K562 (cell line): Measurements from ENCODE around the gene PPIA. TPM values are rescaled to one million over a fixed set of nuclear protein-coding genes. Genes with fewer than 3 reads are reported as not detected.

ENCODE experiments used
- ATAC-seq: fragments of 200-7000 bp; cut with Tn5 transposase; 3 replicates; pipeline ENCODE4 v1.9.1; 2020; ENCODE audit warnings: moderate library complexity
- BruUV-seq: library from RNA; stranded (reverse); fragments of 400-500 nt; replicated peaks from 2 replicates; lab custom pipeline; 2021; lab: Mats Ljungman, UMichigan
- CTCF ChIA-PET: fragments of 300-600 bp; formaldehyde crosslinking; extraction: SDS; loops from one replicate; lab custom pipeline; 2021; ENCODE audit warnings: low intra/inter-chr PET ratio; lab: Yijun Ruan, JAX
- POLR2A ChIA-PET: fragments of 300-600, 350-650 bp; sonication (Branson Sonifier 250); formaldehyde crosslinking; extraction: SDS; loops from one replicate; lab custom pipeline; 2021; ENCODE audit warnings: antibody characterized with exemption, inconsistent platforms; lab: Yijun Ruan, JAX
- DNase-seq, 4 experiments: peaks; one replicate each; pipeline versions ENCODE4 v3.0.0 to v3.0.0-alpha.2; 2011 to 2018; ENCODE audit warnings: low spot score in 3 of 4, mixed read lengths in 3 of 4; ENCODE audit errors: extremely low read depth in 1 of 4
- FAIRE-seq: peaks from 2 replicates; lab custom pipeline; 2011; peaks lifted over from hg19 to GRCh38; lab: Jason Lieb, UNC
- H2AFZ ChIP-seq: 2 replicates; pipeline ENCODE4 v1.6.0; 2011; ENCODE audit warnings: low read depth, low read length, control low read depth, inconsistent platforms
- H3K27ac ChIP-seq: fragments of 200-600 bp; 3 replicates; pipeline ENCODE4 v1.8.0; 2011; ENCODE audit warnings: low read depth, mild to moderate bottlenecking, control low read depth, inconsistent platforms, low read length, moderate library complexity, mixed read lengths; ENCODE audit errors: extremely low read depth
- H3K27me3 ChIP-seq, 2 experiments: fragments of 300-600 bp in 1 of 2; 2 replicates in 1 of 2; 3 replicates in 1 of 2; pipeline versions ENCODE4 v1.6.0 to v1.8.0; 2011; ENCODE audit warnings: inconsistent platforms in 2 of 2, low read length in 2 of 2, mild to moderate bottlenecking in 1 of 2, mixed read lengths in 1 of 2, moderate library complexity in 1 of 2; ENCODE audit not compliant: control insufficient read depth in 2 of 2, insufficient read depth in 2 of 2
- H3K36me3 ChIP-seq: fragments of 300-600 bp; 3 replicates; pipeline ENCODE4 v1.8.0; 2011; ENCODE audit warnings: mild to moderate bottlenecking, low read length, inconsistent platforms; ENCODE audit not compliant: control insufficient read depth, insufficient read depth
- H3K4me1 ChIP-seq, 2 experiments: fragments of 200-600 bp in 1 of 2; replicated peaks in 1 of 2; 2 replicates in 1 of 2; 3 replicates in 1 of 2; pipeline versions ENCODE4 v1.5.1 to v1.8.0; 2011; ENCODE audit warnings: inconsistent platforms in 2 of 2, low read length in 2 of 2, mild to moderate bottlenecking in 1 of 2, mixed read lengths in 1 of 2, moderate library complexity in 1 of 2; ENCODE audit not compliant: control insufficient read depth in 2 of 2, insufficient read depth in 2 of 2
- H3K4me2 ChIP-seq: 2 replicates; pipeline ENCODE4 v1.6.1; 2011; ENCODE audit warnings: low read length, control low read depth, inconsistent platforms, mixed read lengths; ENCODE audit not compliant: insufficient read depth
- H3K4me3 ChIP-seq: fragments of 200-600 bp; sonication (generic), shearing (Covaris generic); 2 replicates; pipeline ENCODE4 v1.5.1; 2016; ENCODE audit warnings: control low read depth, inconsistent platforms
- H3K79me2 ChIP-seq: fragments of 200-600 bp; 3 replicates; pipeline ENCODE4 v1.8.0; 2011; ENCODE audit warnings: low read length, inconsistent platforms; ENCODE audit not compliant: control insufficient read depth, insufficient read depth
- H3K9ac ChIP-seq, 2 experiments: 2 replicates each; pipeline versions ENCODE4 v1.6.0 to v1.6.1; 2011; ENCODE audit warnings: low read depth in 2 of 2, low read length in 2 of 2, control low read depth in 1 of 2, inconsistent platforms in 1 of 2, mild to moderate bottlenecking in 1 of 2, mixed read lengths in 1 of 2; ENCODE audit not compliant: insufficient read depth in 1 of 2
- H3K9me1 ChIP-seq: one replicate; pipeline ENCODE4 v1.6.0; 2011; ENCODE audit warnings: inconsistent platforms, mild to moderate bottlenecking, low read length, moderate library complexity; ENCODE audit not compliant: control insufficient read depth, insufficient read depth
- H3K9me3 ChIP-seq: replicated peaks from 2 replicates; pipeline ENCODE4 v1.5.1; 2011; ENCODE audit warnings: low read depth, low read length, inconsistent platforms; ENCODE audit not compliant: control insufficient read depth, insufficient read depth
- H4K20me1 ChIP-seq: replicated peaks from 2 replicates; pipeline ENCODE4 v1.6.1; 2011; ENCODE audit warnings: low read length, inconsistent platforms, mixed read lengths; ENCODE audit not compliant: control insufficient read depth, insufficient read depth
- HDAC3 ChIP-seq: fragments of 450-650 bp; IDR thresholded peaks from 2 replicates; pipeline ENCODE4 v1.6.1; 2018; ENCODE audit warnings: borderline replicate concordance, mild to moderate bottlenecking, moderate library complexity; ENCODE audit not compliant: partially characterized antibody
- IRF1 ChIP-seq: sonication (generic); formaldehyde crosslinking; IDR thresholded peaks from 2 replicates; pipeline ENCODE4 v1.8.0; 2022; ENCODE audit warnings: missing genetic modification reagents, mild to moderate bottlenecking, borderline replicate concordance
- SRSF9 ChIP-seq: fragments of 200-400 bp; formaldehyde crosslinking; IDR thresholded peaks from 2 replicates; pipeline ENCODE4 v1.6.1; 2017; ENCODE audit warnings: low read depth, low read length, borderline replicate concordance
- TFAM ChIP-seq: fragments of 250-450 bp; sonication (Bioruptor Pico); conservative IDR thresholded peaks from 2 replicates; pipeline ENCODE4 v1.5.0; 2021; ENCODE audit warnings: mild to moderate bottlenecking, moderate library complexity
- XRCC3 ChIP-seq: fragments of 450-650 bp; IDR thresholded peaks from 2 replicates; pipeline ENCODE4 v1.6.1; 2017; ENCODE audit warnings: mild to moderate bottlenecking, moderate library complexity
- WGBS: fragments of 100-300 bp; shearing (Covaris generic); methylation state at CpG from one replicate; pipeline ENCODE4 v1.1.6; 2016; ENCODE audit warnings: low coverage, mixed read lengths; ENCODE audit not compliant: insufficient coverage; ENCODE audit errors: missing lambda C conversion rate; 5-methylcytosine and 5-hydroxymethylcytosine counted together
- in situ Hi-C: fragments of 300-500 bp; cut with MboI; formaldehyde crosslinking; loops from 4 replicates; pipeline ENCODE4 v1.15.0; 2018; ENCODE audit warnings: inconsistent platforms, mixed read lengths
- intact Hi-C: fragments of 100-400 bp; cut with micrococcal nuclease; formaldehyde crosslinking; loops from 2 replicates; pipeline ENCODE4 v1.14.2; 2022
- polyA plus RNA-seq, 8 experiments: library from polyadenylated mRNA; depleted of rRNA in 4 of 8; stranded (reverse) in 5 of 8; unstranded in 3 of 8; fragments of >200 nt; fragmentation: Nextera tagmentation in 2 of 8; fragmentation: Illumina TruSeq in 1 of 8; extraction: Ambion mirVana in 2 of 8; extraction: Trizol in 1 of 8; gene quantifications; 2 replicates each; pipeline versions ENCODE4 v1.2.1 to v1.2.3, GENCODE V29; 2011 to 2014; ENCODE audit warnings: inconsistent platforms in 1 of 8, missing spikeins in 1 of 8
- total RNA-seq, 7 experiments: library from RNA; depleted of rRNA in 6 of 7; stranded (reverse); fragments of >200 nt in 6 of 7; fragmentation: Illumina TruSeq in 2 of 7; extraction: Trizol in 2 of 7; gene quantifications; 2 replicates each; pipeline versions ENCODE4 v1.2.1 to v1.2.3, GENCODE V29; 2011 to 2021; ENCODE audit warnings: low replicate concordance in 1 of 7

Gene PPIA
- total and polyA plus RNA-seq, 9 of the 15 experiments (the other 6 are each of a cell fraction or from before 2014, with no cell fraction given), result 2,583 to 7,504 (median 3,973) TPM

GRCh38 chr7:44767134-44767911, 29.2 kb upstream of the PPIA start:
- POLR2A ChIA-PET, result interaction anchor here (0.6 to 3.0 kb wide), 3 partner anchors 31 to 160 kb away, joined by 3 to 14 read pairs (median 3); no protein-coding TSS in a partner anchor
- ATAC-seq (no peak), FAIRE-seq (no peak), DNase-seq (no peak)
- TSS peak; percentile 56 for BruUV-seq
- Histone ChIP-seq H4K20me1 (no peaks in the 10 kb centered on the region), H3K4me3 (no peak overlapping the region), H3K9ac (peak overlapping the region in 1 of 2 experiments; percentile 87; a peak in 2 of 4 replicates), H3K4me1 (peaks cover 17 to 41% of the 10 kb centered on the region in 2 experiments), H3K27me3 (no peaks in the 10 kb centered on the region), H3K36me3 (peaks cover 56% of the 10 kb centered on the region; the same call in 2 of the 3 replicates), H3K4me2 (peak overlapping the region; percentile 29; the same call in 1 of the 2 replicates), H3K27ac (0 out of 3 replicates have a peak overlapping the region, but pooled peaks have one; percentile 47), H2AFZ (no peak overlapping the region), H3K79me2 (no peaks in the 10 kb centered on the region), H3K9me3 (no peaks in the 10 kb centered on the region), H3K9me1 (peaks cover 5% of the 10 kb centered on the region)
- intact Hi-C loops, result no loop called here
- TF ChIP-seq XRCC3 (no peak), SRSF9 (no peak), IRF1 (no peak), TFAM (CRISPR knock-in tag) (no peak), HDAC3 (no peak)
- CTCF ChIA-PET, result no interaction called here
- 81% methylated on average over 18 of the region's 19 CpGs for WGBS
- in situ Hi-C loops, result no loop called here
